ENCODE results near the gene NOVA2.

DNA sequence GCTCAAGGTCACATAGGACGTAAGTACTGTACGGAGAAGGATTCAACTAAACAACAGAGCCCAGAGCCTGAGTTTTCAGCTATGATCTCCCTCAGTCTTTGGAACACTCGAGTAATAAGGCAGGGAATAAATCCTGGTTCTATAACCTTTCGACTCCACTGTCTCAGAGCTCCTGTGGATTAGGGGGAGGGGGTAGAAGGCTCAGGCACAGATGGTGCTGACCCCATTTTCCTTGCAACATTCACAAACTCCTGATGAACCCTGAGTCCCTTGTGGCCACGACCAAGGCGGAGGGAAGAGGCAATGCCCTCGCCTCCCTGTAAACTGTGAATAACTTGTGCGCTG is 21.4 kb downstream of the NOVA2 start:
- no peak for TF ChIP-seq POLR2A (IDR thresholded peaks at IDR 0.05)
- TF ChIP-seq, protein P1, sequence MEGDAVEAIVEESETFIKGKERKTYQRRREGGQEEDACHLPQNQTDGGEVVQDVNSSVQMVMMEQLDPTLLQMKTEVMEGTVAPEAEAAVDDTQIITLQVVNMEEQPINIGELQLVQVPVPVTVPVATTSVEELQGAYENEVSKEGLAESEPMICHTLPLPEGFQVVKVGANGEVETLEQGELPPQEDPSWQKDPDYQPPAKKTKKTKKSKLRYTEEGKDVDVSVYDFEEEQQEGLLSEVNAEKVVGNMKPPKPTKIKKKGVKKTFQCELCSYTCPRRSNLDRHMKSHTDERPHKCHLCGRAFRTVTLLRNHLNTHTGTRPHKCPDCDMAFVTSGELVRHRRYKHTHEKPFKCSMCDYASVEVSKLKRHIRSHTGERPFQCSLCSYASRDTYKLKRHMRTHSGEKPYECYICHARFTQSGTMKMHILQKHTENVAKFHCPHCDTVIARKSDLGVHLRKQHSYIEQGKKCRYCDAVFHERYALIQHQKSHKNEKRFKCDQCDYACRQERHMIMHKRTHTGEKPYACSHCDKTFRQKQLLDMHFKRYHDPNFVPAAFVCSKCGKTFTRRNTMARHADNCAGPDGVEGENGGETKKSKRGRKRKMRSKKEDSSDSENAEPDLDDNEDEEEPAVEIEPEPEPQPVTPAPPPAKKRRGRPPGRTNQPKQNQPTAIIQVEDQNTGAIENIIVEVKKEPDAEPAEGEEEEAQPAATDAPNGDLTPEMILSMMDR (IDR thresholded peaks at IDR 0.05) = no peak

Measured in transverse colon (tissue), 3 donors.